CD4-positive, alpha-beta T cell treated with Interferon gamma for 1 hour (primary cell): Measurements from ENCODE around the gene AURKB.
"Not testable (repeated sequence)": the region's sequence is repeated elsewhere in the genome, so short reads cannot be mapped to it uniquely, and the experiment has no call there.

ENCODE experiments used
- DNase-seq: peaks from one replicate; pipeline ENCODE4 v3.0.0-alpha.2; 2020

AURKB gene

GRCh38 chr17:8224891-8225812 lies 14.8 kb upstream of the AURKB start:
- no peak for DNase-seq

- peak; percentile 53 for DNase-seq
Measured at GRCh38 chr17:8223356-8224126, 13.2 kb upstream of the AURKB start.

GRCh38 chr17:8222630-8223355 lies 12.4 kb upstream of the AURKB start:
- DNase-seq = peak; percentile 91

- peak; percentile 82 for DNase-seq
Measured at GRCh38 chr17:8222380-8222629, 11.9 kb upstream of the AURKB start.

- DNase-seq = peak; percentile 89
Measured at GRCh38 chr17:8221663-8222379, 11.4 kb upstream of the AURKB start.

GRCh38 chr17:8220783-8221662 lies 10.6 kb upstream of the AURKB start:
- peak; percentile 89 for DNase-seq

- DNase-seq = not testable (repeated sequence)
Measured at GRCh38 chr17:8214000-8214399, 3.6 kb upstream of the AURKB start.

- no peak for DNase-seq
Measured at GRCh38 chr17:8212312-8213180, 2.2 kb upstream of the AURKB start.

- DNase-seq = peak; percentile 13
Measured at GRCh38 chr17:8210761-8211458, 535 bp upstream of the AURKB start.

- no peak for DNase-seq
Measured at GRCh38 chr17:8206536-8206935, 3.8 kb downstream of the AURKB start.

GRCh38 chr17:8204761-8205555 lies 5.4 kb downstream of the AURKB start:
- no peak for DNase-seq

- DNase-seq = peak; percentile 72
Measured at GRCh38 chr17:8192070-8192815, 18.1 kb downstream of the AURKB start.

GRCh38 chr17:8190506-8190905 lies 19.9 kb downstream of the AURKB start:
- DNase-seq = no peak

- peak; percentile 98 for DNase-seq
Measured at GRCh38 chr17:8189711-8190477, 20.5 kb downstream of the AURKB start, which contains the start of gene BORCS6. TSS of gene BORCS6 (minus strand) at chr17:8190180. CDS start at chr17:8190140, 40 bp downstream.

- DNase-seq = no peak
Measured at GRCh38 chr17:8189041-8189710, 21.2 kb downstream of the AURKB start.

GRCh38 chr17:8188263-8188839 lies 22.0 kb downstream of the AURKB start:
- no peak for DNase-seq
